T-cell (primary cell): ENCODE data around the gene STOX1. TPM values are rescaled to one million over a fixed set of nuclear protein-coding genes. Genes with fewer than 3 reads are reported as not detected.
"Not testable (repeated sequence)": the region's sequence is repeated elsewhere in the genome, so short reads cannot be mapped to it uniquely, and the experiment has no call there.

Source experiments
- ATAC-seq, 4 experiments: fragments of 200-7000 bp in 3 of 4; fragments of 150-1000 bp in 1 of 4; cut with Tn5 transposase; replicated peaks in 1 of 4; 1 replicate in 3 of 4; 2 replicates in 1 of 4; pipeline ENCODE4 v1.10.0; 2021; ENCODE audit warnings: moderate library complexity in 3 of 4, mild to moderate bottlenecking in 2 of 4, moderate number of reproducible peaks in 1 of 4
- CTCF ChIA-PET, 2 donors: fragments of 300-600 bp; sonication (Branson Sonifier 250); formaldehyde crosslinking; loops; one replicate each; lab custom pipeline; 2022; ENCODE audit warnings: antibody characterized with exemption in 2 of 2; lab: Charles Lee
- POLR2A ChIA-PET, 2 donors: fragments of 300-600 bp; sonication (Branson Sonifier 250); formaldehyde crosslinking; loops; one replicate each; lab custom pipeline; 2022; ENCODE audit warnings: antibody characterized with exemption in 2 of 2; lab: Charles Lee
- DNase-seq, 35 experiments: peaks; one replicate each; pipeline versions ENCODE4 v3.0.0 to v3.0.0-alpha.2; 2013 to 2023
- H3K27ac ChIP-seq: one replicate; pipeline ENCODE4 v1.5.1; 2013; ENCODE audit warnings: low read length
- H3K27me3 ChIP-seq, 2 experiments: replicated peaks in 1 of 2; 1 replicate in 1 of 2; 2 replicates in 1 of 2; pipeline versions ENCODE4 v1.6.1 to v1.7.0; 2013; ENCODE audit warnings: low read length in 1 of 2, mixed read lengths in 1 of 2; ENCODE audit not compliant: control insufficient read depth in 2 of 2, insufficient read depth in 2 of 2; ENCODE audit errors: extremely low read depth in 1 of 2
- H3K36me3 ChIP-seq, 2 donors: 1 replicate in 1 of 2; 2 replicates in 1 of 2; pipeline versions ENCODE4 v1.6.1 to v1.7.0; 2013; ENCODE audit warnings: low read length in 1 of 2; ENCODE audit not compliant: control insufficient read depth in 2 of 2, insufficient read depth in 1 of 2; ENCODE audit errors: extremely low read depth in 1 of 2
- H3K4me1 ChIP-seq, 2 experiments: 1 replicate in 1 of 2; 2 replicates in 1 of 2; pipeline versions ENCODE4 v1.6.1 to v1.7.0; 2013; ENCODE audit warnings: low read length in 2 of 2, mixed read lengths in 1 of 2; ENCODE audit not compliant: insufficient read depth in 2 of 2, control insufficient read depth in 1 of 2; ENCODE audit errors: extremely low read depth in 1 of 2
- H3K4me3 ChIP-seq, 2 donors: 1 replicate in 1 of 2; 2 replicates in 1 of 2; pipeline versions ENCODE4 v1.5.1 to v1.7.0; 2013; ENCODE audit warnings: mild to moderate bottlenecking in 2 of 2, low read length in 1 of 2, moderate library complexity in 1 of 2; ENCODE audit not compliant: control insufficient read depth in 1 of 2; ENCODE audit errors: extremely low read depth in 1 of 2
- H3K9me3 ChIP-seq: 2 replicates; pipeline ENCODE4 v1.7.0; 2013
- H3K27ac Mint-ChIP-seq, 2 donors: one replicate each; pipeline ENCODE4 v1.8.0; 2020 to 2021; ENCODE audit warnings: mild to moderate bottlenecking in 2 of 2, mixed read lengths in 2 of 2
- H3K27me3 Mint-ChIP-seq, 2 donors: one replicate each; pipeline ENCODE4 v1.8.0; 2021 to 2022; ENCODE audit warnings: mixed read lengths in 2 of 2
- H3K36me3 Mint-ChIP-seq: one replicate; pipeline ENCODE4 v1.8.0; 2021; ENCODE audit warnings: mixed read lengths
- H3K4me1 Mint-ChIP-seq, 3 donors: one replicate each; pipeline ENCODE4 v1.8.0; 2020 to 2022; ENCODE audit warnings: mixed read lengths in 3 of 3, mild to moderate bottlenecking in 1 of 3
- H3K4me3 Mint-ChIP-seq, 3 donors: one replicate each; pipeline ENCODE4 v1.8.0; 2020 to 2022; ENCODE audit warnings: mild to moderate bottlenecking in 3 of 3, mixed read lengths in 3 of 3, moderate library complexity in 3 of 3
- H3K9me3 Mint-ChIP-seq, 3 donors: one replicate each; pipeline ENCODE4 v1.8.0; 2020 to 2022; ENCODE audit warnings: mixed read lengths in 3 of 3
- WGBS: methylation state at CpG from one replicate; pipeline ENCODE4 v1.1.5; 2013; ENCODE audit warnings: missing lambda C conversion rate; ENCODE audit not compliant: insufficient coverage; 5-methylcytosine and 5-hydroxymethylcytosine counted together
- total RNA-seq, 35 experiments: library from RNA in 6 of 35; stranded (reverse) in 6 of 35; fragments of 120-200 nt in 1 of 35; gene quantifications; one replicate each; pipeline versions ENCODE4 v1.2.1 to v1.2.4 and lab custom pipeline; 2013 to 2026

Gene STOX1
- total RNA-seq, 5 donors from 2014 or later (not counting 1 experiment from before 2014, with no cell fraction given) = 0.16 to 1.1 (median 0.50) TPM

- no CpG with 5 or more reads among the region's 2 CpGs for WGBS
- peaks cover 0 to 40% of the 10 kb centered on the region in 2 donors for H3K36me3 ChIP-seq
- not testable (repeated sequence) for H3K27me3 Mint-ChIP-seq
These were observed 101.8 kb downstream of the STOX1 start for GRCh38 chr10:68929157-68929556.

GRCh38 chr10:68929888-68930287 is 102.6 kb downstream of the STOX1 start:
- H3K4me3 Mint-ChIP-seq, H3K9me3 ChIP-seq, H3K4me1 ChIP-seq, H3K27ac Mint-ChIP-seq, ATAC-seq, H3K27ac ChIP-seq, H3K9me3 Mint-ChIP-seq, DNase-seq, H3K27me3 ChIP-seq, H3K27me3 Mint-ChIP-seq, H3K4me3 ChIP-seq: not testable (repeated sequence)
- WGBS = 80% methylated on average over 1 of the region's 8 CpGs
- H3K36me3 ChIP-seq = peaks cover 0 to 41% of the 10 kb centered on the region in 2 donors
- Mint-ChIP-seq H3K4me1 (peaks cover 4 to 18% (median 8%) of the 10 kb centered on the region in 3 donors), H3K36me3 (peaks cover 37% of the 10 kb centered on the region)
- CTCF ChIA-PET = interaction anchor here in 1 of 2 donors (0.6 to 0.8 kb wide), 2 partner anchors 192 to 520 kb away, joined by 4 to 8 read pairs; no protein-coding TSS in a partner anchor
- POLR2A ChIA-PET = interaction anchor here in 1 of 2 donors (0.6 to 0.8 kb wide), 3 partner anchors 30 to 202 kb away, joined by 3 to 14 read pairs (median 8); no protein-coding TSS in a partner anchor

More at GRCh38 chr10:68929157-68929556, 101.8 kb downstream of the STOX1 start:
- H3K9me3 ChIP-seq, ATAC-seq, H3K4me3 Mint-ChIP-seq, H3K4me3 ChIP-seq, H3K9me3 Mint-ChIP-seq, H3K27ac ChIP-seq, POLR2A ChIA-PET, DNase-seq, H3K27ac Mint-ChIP-seq, H3K27me3 ChIP-seq, H3K4me1 ChIP-seq: not testable (repeated sequence)
- peaks cover 10 to 18% (median 13%) of the 10 kb centered on the region in 3 donors for H3K4me1 Mint-ChIP-seq
- peaks cover 41% of the 10 kb centered on the region for H3K36me3 Mint-ChIP-seq
- CTCF ChIA-PET = interaction anchor here in 1 of 2 donors (0.8 kb wide), 1 partner anchor 519 kb away, joined by 8 read pairs; no protein-coding TSS in a partner anchor

- CTCF ChIA-PET = interaction anchor here in 1 of 2 donors (0.6 kb wide), 1 partner anchor 178 kb away, joined by 3 read pairs; no protein-coding TSS in a partner anchor
- H3K9me3 Mint-ChIP-seq, H3K9me3 ChIP-seq, H3K4me1 ChIP-seq, H3K27ac ChIP-seq, H3K27ac Mint-ChIP-seq, H3K4me3 Mint-ChIP-seq, DNase-seq, H3K27me3 ChIP-seq, H3K4me3 ChIP-seq, ATAC-seq, H3K27me3 Mint-ChIP-seq: not testable (repeated sequence)
- WGBS = no CpG with 5 or more reads among the region's 3 CpGs
- H3K36me3 Mint-ChIP-seq = peaks cover 47% of the 10 kb centered on the region
- peaks cover 2 to 18% (median 8%) of the 10 kb centered on the region in 3 donors for H3K4me1 Mint-ChIP-seq
- peaks cover 5 to 43% of the 10 kb centered on the region in 2 donors for H3K36me3 ChIP-seq
- POLR2A ChIA-PET = interaction anchor here in 1 of 2 donors (0.6 kb wide), 1 partner anchor 190 kb away, joined by 3 read pairs; no protein-coding TSS in a partner anchor
These were observed 105.5 kb downstream of the STOX1 start for GRCh38 chr10:68932860-68933259.

- Mint-ChIP-seq H3K36me3 (peaks cover 50% of the 10 kb centered on the region), H3K27ac (no peak overlapping the region), H3K4me1 (peaks cover 7 to 22% (median 8%) of the 10 kb centered on the region in 3 donors), H3K27me3 (no peaks in the 10 kb centered on the region), H3K9me3 (no peaks in the 10 kb centered on the region), H3K4me3 (no peak overlapping the region)
- H3K36me3 ChIP-seq = peaks cover 5 to 56% of the 10 kb centered on the region in 2 donors
- CTCF ChIA-PET = no interaction called here
- H3K27ac ChIP-seq = no peak overlapping the region
- H3K9me3 ChIP-seq = no peaks in the 10 kb centered on the region
- ATAC-seq (no peak), DNase-seq (no peak)
- no peaks in the 10 kb centered on the region for H3K4me1 ChIP-seq
- no peaks in the 10 kb centered on the region for H3K27me3 ChIP-seq
- POLR2A ChIA-PET = interaction anchor here in 1 of 2 donors (0.6 kb wide), 1 partner anchor 148 kb away, joined by 4 read pairs; no protein-coding TSS in a partner anchor
- H3K4me3 ChIP-seq = no peak overlapping the region
These were observed 107.7 kb downstream of the STOX1 start for GRCh38 chr10:68934994-68935393.

GRCh38 chr10:68938117-68938516 is 110.8 kb downstream of the STOX1 start:
- H3K36me3 Mint-ChIP-seq = peaks cover 35% of the 10 kb centered on the region
- DNase-seq = no peak
- no peaks in the 10 kb centered on the region for H3K9me3 Mint-ChIP-seq
- POLR2A ChIA-PET = no interaction called here
- Histone ChIP-seq H3K4me1 (no peaks in the 10 kb centered on the region), H3K27me3 (no peaks in the 10 kb centered on the region), H3K4me3 (no peak overlapping the region), H3K36me3 (peaks cover 5 to 56% of the 10 kb centered on the region in 2 donors), H3K9me3 (no peaks in the 10 kb centered on the region), H3K27ac (no peak overlapping the region)
- H3K4me1 Mint-ChIP-seq = peaks cover 0 to 9% (median 4%) of the 10 kb centered on the region in 3 donors
- WGBS = 100% methylated on average over 1 of the region's 2 CpGs
- H3K4me3 Mint-ChIP-seq = no peak overlapping the region
- no peaks in the 10 kb centered on the region for H3K27me3 Mint-ChIP-seq
- no peak overlapping the region for H3K27ac Mint-ChIP-seq
- CTCF ChIA-PET = interaction anchor here in 1 of 2 donors (0.6 kb wide), 3 partner anchors 20 to 38 kb away, joined by 3 to 4 read pairs (median 3); no protein-coding TSS in a partner anchor
- ATAC-seq = no peak

GRCh38 chr10:68938884-68939283 is 111.6 kb downstream of the STOX1 start:
- Histone ChIP-seq H3K27ac (no peak overlapping the region), H3K27me3 (no peaks in the 10 kb centered on the region), H3K9me3 (no peaks in the 10 kb centered on the region), H3K4me1 (no peaks in the 10 kb centered on the region), H3K4me3 (no peak overlapping the region), H3K36me3 (peaks cover 5 to 64% of the 10 kb centered on the region in 2 donors)
- no peaks in the 10 kb centered on the region for H3K27me3 Mint-ChIP-seq
- H3K36me3 Mint-ChIP-seq = peaks cover 35% of the 10 kb centered on the region
- peaks cover 0 to 9% (median 4%) of the 10 kb centered on the region in 3 donors for H3K4me1 Mint-ChIP-seq
- ATAC-seq = no peak
- H3K27ac Mint-ChIP-seq = no peak overlapping the region
- WGBS = no CpG with 5 or more reads among the region's 2 CpGs
- H3K9me3 Mint-ChIP-seq = no peaks in the 10 kb centered on the region
- ChIA-PET CTCF (no interaction called here), POLR2A (interaction anchor here in 1 of 2 donors (0.5 kb wide), 1 partner anchor 189 kb away, joined by 7 read pairs; no protein-coding TSS in a partner anchor)
- H3K4me3 Mint-ChIP-seq = no peak overlapping the region
- no peak for DNase-seq
